ENCODE data around the gene PLP1. TPM values are rescaled to one million over a fixed set of nuclear protein-coding genes. Genes with fewer than 3 reads are reported as not detected.
A peak's percentile ranks its signal among the peaks of the same experiment; 100 is the strongest.
"Not testable (repeated sequence)": the region's sequence is repeated elsewhere in the genome, so short reads cannot be mapped to it uniquely, and the experiment has no call there.

The PLP1 gene
- polyA plus RNA-seq, 1 of the 3 experiments (the other 2 are of a cell fraction): 0.90 TPM

DNA sequence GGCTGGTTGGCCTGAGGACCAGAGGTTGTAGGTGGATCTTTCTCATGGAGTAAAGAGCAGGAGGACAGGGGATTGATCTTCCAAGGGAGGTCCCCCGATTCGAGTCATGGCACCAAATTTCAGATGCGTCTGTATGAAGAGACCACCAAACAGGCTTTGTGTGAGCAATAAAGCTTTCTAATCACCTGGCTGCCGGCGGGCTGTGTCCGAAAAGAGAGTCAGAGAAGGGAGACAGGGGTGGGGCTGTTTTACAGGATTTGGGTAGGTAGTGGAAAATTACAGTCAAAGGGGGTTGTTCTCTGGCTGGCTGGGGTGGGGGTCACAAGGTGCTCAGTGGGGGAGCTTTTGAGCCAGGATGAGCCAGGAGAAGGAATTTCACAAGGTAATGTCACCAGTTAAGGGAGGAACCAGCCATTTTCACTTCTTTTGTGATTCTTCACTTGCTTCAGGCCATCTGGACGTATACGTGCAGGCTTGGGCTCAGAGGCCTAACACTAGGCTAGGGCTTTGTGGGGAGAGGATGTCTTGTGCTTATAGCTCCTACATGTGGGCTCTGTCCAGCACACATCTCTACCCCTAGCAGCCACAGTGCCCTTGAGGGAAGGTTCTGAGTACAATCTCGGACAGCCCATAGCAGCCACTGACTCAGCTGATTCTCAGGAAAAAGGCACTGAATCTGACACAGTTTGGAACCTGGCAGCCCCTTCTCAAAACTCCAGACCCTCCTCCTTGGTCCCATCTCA, 9.7 kb upstream of the PLP1 start:
- H3K36me3 ChIP-seq (replicated peaks in 1 of 2; ENCODE audit: control insufficient read depth in 1 of 2, insufficient read depth in 2 of 2, low read length in 1 of 2); H3K9ac ChIP-seq; H3K4me2 ChIP-seq; H3K27me3 ChIP-seq (ENCODE audit: insufficient read depth); H3K9me3 ChIP-seq; H3K4me3 ChIP-seq (ENCODE audit: low read depth in 2 of 2, low read length in 1 of 2); H2AFZ ChIP-seq (ENCODE audit: low read depth); POLR2A ChIA-PET; CTCF ChIA-PET; H4K20me1 ChIP-seq (ENCODE audit: insufficient read depth); H3K79me2 ChIP-seq (ENCODE audit: insufficient read depth); H3K27ac ChIP-seq (ENCODE audit: low read depth in 2 of 2, low read length in 1 of 2); H3K4me1 ChIP-seq (ENCODE audit: control insufficient read depth in 1 of 2, insufficient read depth in 2 of 2, low read depth in 1 of 2, low read length in 1 of 2); DNase-seq; H3F3A ChIP-seq (replicated peaks; ENCODE audit: insufficient read depth); H3K9me2 ChIP-seq: not testable (repeated sequence)
- TF ChIP-seq REST (IDR thresholded peaks at IDR 0.05; ENCODE audit: low read depth, low read length): peak; percentile 63; the same call in 1 of the 2 replicates
- WGBS (ENCODE audit: low lambda C conversion rate): 53% methylated on average over 7 of the region's 9 CpGs

- no peaks in the 10 kb centered on the region for H3F3A ChIP-seq (replicated peaks; ENCODE audit: insufficient read depth)
- no peak overlapping the region for H3K4me3 ChIP-seq (ENCODE audit: low read depth in 2 of 2, low read length in 1 of 2)
- WGBS (ENCODE audit: low lambda C conversion rate): 40% methylated on average over 3 of the region's 3 CpGs
- no peak for TF ChIP-seq NRF1 (IDR thresholded peaks at IDR 0.05; ENCODE audit: low read depth, low read length)
- no peak for TF ChIP-seq RCOR1 (IDR thresholded peaks at IDR 0.05; ENCODE audit: low read length)
- TF ChIP-seq USF1 (IDR thresholded peaks at IDR 0.05; ENCODE audit: borderline replicate concordance, low read depth): no peak
- TF ChIP-seq MAX (IDR thresholded peaks at IDR 0.05; ENCODE audit: low read depth): no peak
- TF ChIP-seq ZBTB33 (IDR thresholded peaks at IDR 0.05; ENCODE audit: borderline replicate concordance, low read depth): no peak
- no peak for TF ChIP-seq TEAD4 (IDR thresholded peaks at IDR 0.05; ENCODE audit: borderline replicate concordance, insufficient read depth)
- TF ChIP-seq TCF12 (IDR thresholded peaks at IDR 0.05): no peak
- TF ChIP-seq SMC3 (IDR thresholded peaks at IDR 0.05; ENCODE audit: low read depth, low read length): no peak
- no peak for TF ChIP-seq MXI1 (IDR thresholded peaks at IDR 0.05; ENCODE audit: low read depth, low read length)
- TF ChIP-seq SIN3A (IDR thresholded peaks at IDR 0.05; ENCODE audit: borderline replicate concordance, low read depth, low read length): no peak
- no peaks in the 10 kb centered on the region for H4K20me1 ChIP-seq (ENCODE audit: insufficient read depth)
- H2AFZ ChIP-seq (ENCODE audit: low read depth): no peak overlapping the region
- H3K9me2 ChIP-seq: no peaks in the 10 kb centered on the region
- CTCF ChIA-PET: interaction anchor here (0.6 to 3.0 kb wide), 16 partner anchors 11 to 268 kb away, joined by 3 to 35 read pairs (median 4); partner anchors contain the start of gene TMEM31
- POLR2A ChIA-PET: no interaction called here
- no peak overlapping the region for H3K4me2 ChIP-seq
- H3K79me2 ChIP-seq (ENCODE audit: insufficient read depth): no peaks in the 10 kb centered on the region
- no peak for DNase-seq
- peaks cover 0 to under 1% of the 10 kb centered on the region in 2 experiments; a peak in 1 of 4 replicates for H3K4me1 ChIP-seq (ENCODE audit: control insufficient read depth in 1 of 2, insufficient read depth in 2 of 2, low read depth in 1 of 2, low read length in 1 of 2)
- H3K36me3 ChIP-seq (replicated peaks in 1 of 2; ENCODE audit: control insufficient read depth in 1 of 2, insufficient read depth in 2 of 2, low read length in 1 of 2): no peaks in the 10 kb centered on the region
- no peak overlapping the region for H3K27ac ChIP-seq (ENCODE audit: low read depth in 2 of 2, low read length in 1 of 2)
- no peaks in the 10 kb centered on the region for H3K9me3 ChIP-seq
- peaks cover 13% of the 10 kb centered on the region; the same call in 1 of the 2 replicates for H3K27me3 ChIP-seq (ENCODE audit: insufficient read depth)
- no peak overlapping the region for H3K9ac ChIP-seq
Observed at GRCh38 chrX:103773445-103773844, 3.2 kb upstream of the PLP1 start.
